A549 (cell line): Measurements from ENCODE around the gene FOXO1. TPM values are rescaled to one million over a fixed set of nuclear protein-coding genes. Genes with fewer than 3 reads are reported as not detected.
A peak's percentile ranks its signal among the peaks of the same experiment; 100 is the strongest.

ENCODE experiments used
- ATAC-seq, 2 experiments: fragments of 200-7000 bp in 1 of 2; fragments of >200 bp in 1 of 2; cut with Nextera tagmentation in 1 of 2; cut with Tn5 transposase in 1 of 2; 3 replicates each; pipeline versions ENCODE4 v1.8.0 to v1.9.1; 2018 to 2020; ENCODE audit warnings: mild to moderate bottlenecking in 1 of 2, moderate library complexity in 1 of 2
- CTCF ChIA-PET: fragments of 300-600 bp; sonication (Branson Sonifier 250); formaldehyde crosslinking; extraction: SDS; loops from one replicate; lab custom pipeline; 2021; ENCODE audit warnings: antibody characterized with exemption, inconsistent platforms; lab: Yijun Ruan, JAX
- POLR2A ChIA-PET: fragments of 350-600 bp; formaldehyde crosslinking; extraction: SDS; loops from one replicate; lab custom pipeline; 2021; ENCODE audit warnings: antibody characterized with exemption, inconsistent platforms; lab: Yijun Ruan, JAX
- DNase-seq, 2 experiments: peaks; one replicate each; pipeline versions ENCODE4 v3.0.0 to v3.0.0-alpha.2; 2011 to 2016; ENCODE audit warnings: low read depth in 1 of 2, low spot score in 1 of 2
- FAIRE-seq: peaks from 2 replicates; lab custom pipeline; 2011; peaks lifted over from hg19 to GRCh38; lab: Jason Lieb, UNC
- H3K27ac ChIP-seq, 2 experiments: fragments of >200 bp; sonication (Bioruptor Twin); formaldehyde crosslinking; 3 replicates each; pipeline ENCODE4 v1.5.1; 2016 to 2017
- H3K4me1 ChIP-seq: fragments of >200 bp; sonication (Bioruptor Twin); formaldehyde crosslinking; 3 replicates; pipeline ENCODE4 v1.6.1; 2016
- H3K4me2 ChIP-seq: fragments of >200 bp; sonication (Bioruptor Twin); formaldehyde crosslinking; 3 replicates; pipeline ENCODE4 v1.6.1; 2016
- H3K4me3 ChIP-seq: fragments of >200 bp; sonication (Bioruptor Twin); formaldehyde crosslinking; 3 replicates; pipeline ENCODE4 v1.5.1; 2016
- H3K9me3 ChIP-seq: fragments of >200 bp; sonication (Bioruptor Twin); formaldehyde crosslinking; 3 replicates; pipeline ENCODE4 v1.6.1; 2016
- FOSB ChIP-seq: fragments of 250-450 bp; sonication (Bioruptor Pico); IDR thresholded peaks from 2 replicates; pipeline ENCODE4 v1.5.0; 2020; ENCODE audit warnings: mild to moderate bottlenecking, moderate library complexity
- HOXB5 ChIP-seq: fragments of 250-450 bp; sonication (Bioruptor Pico); IDR thresholded peaks from 2 replicates; pipeline ENCODE4 v1.5.0; 2020; ENCODE audit warnings: mild to moderate bottlenecking, moderate library complexity
- JUN ChIP-seq, 2 experiments: fragments of >200 bp; sonication (Bioruptor Twin); formaldehyde crosslinking; IDR thresholded peaks; 2 replicates in 1 of 2; 3 replicates in 1 of 2; pipeline ENCODE4 v1.6.1; 2016 to 2017
- JUNB ChIP-seq: fragments of >200 bp; sonication (Bioruptor Twin); formaldehyde crosslinking; IDR thresholded peaks from 2 replicates; pipeline ENCODE4 v1.6.1; 2016
- KDM5A ChIP-seq: fragments of 200-600 bp; sonication (generic); IDR thresholded peaks from 2 replicates; pipeline ENCODE4 v1.6.1; 2016; ENCODE audit warnings: antibody characterized with exemption, mild to moderate bottlenecking
- MAFK ChIP-seq: fragments of 450-650 bp; IDR thresholded peaks from 2 replicates; pipeline ENCODE4 v1.6.1; 2014; ENCODE audit not compliant: partially characterized antibody
- MYC ChIP-seq: IDR thresholded peaks from 2 replicates; pipeline ENCODE4 v1.6.1; 2012; ENCODE audit warnings: mild to moderate bottlenecking, inconsistent platforms, low read length, improper control_type of control experiment, borderline replicate concordance
- NPAS2 ChIP-seq: fragments of 250-450 bp; sonication (Bioruptor Pico); IDR thresholded peaks from 2 replicates; pipeline ENCODE4 v1.8.0; 2022; ENCODE audit warnings: mild to moderate bottlenecking, moderate library complexity, borderline replicate concordance
- PHF8 ChIP-seq: fragments of 200-600 bp; sonication (generic); IDR thresholded peaks from 2 replicates; pipeline ENCODE4 v1.6.1; 2016; ENCODE audit warnings: low read depth, mild to moderate bottlenecking, antibody characterized with exemption, moderate library complexity, borderline replicate concordance
- POLR2A ChIP-seq: IDR thresholded peaks from 2 replicates; pipeline ENCODE4 v1.6.1; 2012; ENCODE audit warnings: mild to moderate bottlenecking, low read length
- RAD21 ChIP-seq, 2 experiments: fragments of >200 bp in 1 of 2; sonication (Bioruptor Twin) in 1 of 2; formaldehyde crosslinking in 1 of 2; IDR thresholded peaks in 1 of 2; conservative IDR thresholded peaks in 1 of 2; 2 replicates in 1 of 2; 3 replicates in 1 of 2; pipeline ENCODE4 v1.6.1; 2012 to 2018; ENCODE audit warnings: inconsistent platforms in 1 of 2
- RARB ChIP-seq: fragments of 250-450 bp; sonication (Bioruptor Pico); IDR thresholded peaks from 2 replicates; pipeline ENCODE4 v1.8.0; 2021; ENCODE audit warnings: mild to moderate bottlenecking, moderate library complexity
- RFX5 ChIP-seq: fragments of 450-650 bp; IDR thresholded peaks from 2 replicates; pipeline ENCODE4 v1.7.1; 2014; ENCODE audit warnings: antibody characterized with exemption, mild to moderate bottlenecking, moderate library complexity
- RNF2 ChIP-seq: fragments of 200-600 bp; sonication (generic); IDR thresholded peaks from 2 replicates; pipeline ENCODE4 v1.6.1; 2016; ENCODE audit warnings: low read depth, mild to moderate bottlenecking, antibody characterized with exemption, moderate library complexity, borderline replicate concordance
- SMC3 ChIP-seq: fragments of >200 bp; sonication (Bioruptor Twin); formaldehyde crosslinking; IDR thresholded peaks from 3 replicates; pipeline ENCODE4 v1.6.1; 2018; ENCODE audit warnings: inconsistent platforms
- TFCP2L1 ChIP-seq: fragments of 250-450 bp; sonication (Bioruptor Pico); IDR thresholded peaks from 2 replicates; pipeline ENCODE4 v1.5.0; 2021; ENCODE audit warnings: mild to moderate bottlenecking
- ZSCAN20 ChIP-seq: fragments of 250-450 bp; sonication (Bioruptor Pico); IDR thresholded peaks from 2 replicates; pipeline ENCODE4 v1.8.0; 2022; ENCODE audit warnings: mild to moderate bottlenecking, moderate library complexity
- WGBS: methylation state at CpG from one replicate; pipeline ENCODE4 v1.1.6; 2017; ENCODE audit errors: missing lambda C conversion rate; 5-methylcytosine and 5-hydroxymethylcytosine counted together
- polyA plus RNA-seq, 4 experiments: library from polyadenylated mRNA; depleted of rRNA in 3 of 4; stranded (reverse); fragments of >200 nt; fragmentation: RNase III in 1 of 4; extraction: RNeasy Plus Mini Kit Qiagen cat#74134 plus additional on column Dnase treatment in 1 of 4; gene quantifications; 2 replicates in 3 of 4; 3 replicates in 1 of 4; pipeline ENCODE4 v1.2.3, GENCODE V29; 2011 to 2017
- TF ChIP-seq, protein P1 (sequence below): fragments of 450-650 bp; IDR thresholded peaks from 2 replicates; pipeline ENCODE4 v1.6.1; 2014; ENCODE audit warnings: antibody characterized with exemption
- TF ChIP-seq, protein P2 (sequence below): IDR thresholded peaks from 2 replicates; pipeline ENCODE4 v1.6.1; 2012; ENCODE audit warnings: low read depth, borderline replicate concordance
- TF ChIP-seq, protein P3 (sequence below): fragments of 250-450 bp; sonication (Bioruptor Pico); IDR thresholded peaks from 2 replicates; pipeline ENCODE4 v1.5.0; 2021; ENCODE audit warnings: mild to moderate bottlenecking, moderate library complexity, borderline replicate concordance
- TF ChIP-seq, protein P4 (sequence below): IDR thresholded peaks from 2 replicates; pipeline ENCODE4 v1.6.1; 2012

The FOXO1 gene
- polyA plus RNA-seq, 2 of the 4 experiments (the other 2 are of a cell fraction): 2.2 to 3.6 TPM

DNA sequence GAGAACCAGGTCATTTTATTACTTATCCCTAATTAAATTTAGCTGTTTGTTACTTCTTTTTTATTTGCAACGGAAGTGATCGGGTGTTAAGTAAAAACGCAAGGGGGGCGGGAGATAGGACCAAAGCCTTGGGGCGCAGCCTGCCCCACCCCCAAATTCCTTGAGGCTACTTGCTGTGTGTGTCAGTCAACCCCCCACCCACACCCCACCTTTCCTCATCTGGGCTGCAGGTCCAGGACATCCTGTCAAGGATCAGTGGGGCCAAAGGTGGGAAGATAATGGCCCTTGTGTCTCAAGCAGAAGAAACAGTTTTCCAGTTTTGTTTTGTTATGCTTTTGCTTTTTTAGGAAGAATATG lies 1.2 kb upstream of the FOXO1 start:
- no peak for DNase-seq
- POLR2A ChIA-PET: no interaction called here
- peak overlapping the region; percentile 67 for H3K4me2 ChIP-seq
- peak overlapping the region; percentile 95; the same call in 2 of the 3 replicates for H3K4me3 ChIP-seq
- H3K27ac ChIP-seq: peak overlapping the region in 1 of 2 experiments; percentile 87; a peak in 2 of 6 replicates
- WGBS: 88% methylated on average over 5 of the region's 5 CpGs
- FAIRE-seq: no peak
- H3K4me1 ChIP-seq: peaks cover 29% of the 10 kb centered on the region
- ATAC-seq: no peak
- CTCF ChIA-PET: interaction anchor here (0.6 to 1.9 kb wide), 7 partner anchors 11 to 581 kb away, joined by 3 to 7 read pairs (median 3); no protein-coding TSS in a partner anchor
- no peaks in the 10 kb centered on the region for H3K9me3 ChIP-seq
- no peak for TF ChIP-seq JUNB

DNA sequence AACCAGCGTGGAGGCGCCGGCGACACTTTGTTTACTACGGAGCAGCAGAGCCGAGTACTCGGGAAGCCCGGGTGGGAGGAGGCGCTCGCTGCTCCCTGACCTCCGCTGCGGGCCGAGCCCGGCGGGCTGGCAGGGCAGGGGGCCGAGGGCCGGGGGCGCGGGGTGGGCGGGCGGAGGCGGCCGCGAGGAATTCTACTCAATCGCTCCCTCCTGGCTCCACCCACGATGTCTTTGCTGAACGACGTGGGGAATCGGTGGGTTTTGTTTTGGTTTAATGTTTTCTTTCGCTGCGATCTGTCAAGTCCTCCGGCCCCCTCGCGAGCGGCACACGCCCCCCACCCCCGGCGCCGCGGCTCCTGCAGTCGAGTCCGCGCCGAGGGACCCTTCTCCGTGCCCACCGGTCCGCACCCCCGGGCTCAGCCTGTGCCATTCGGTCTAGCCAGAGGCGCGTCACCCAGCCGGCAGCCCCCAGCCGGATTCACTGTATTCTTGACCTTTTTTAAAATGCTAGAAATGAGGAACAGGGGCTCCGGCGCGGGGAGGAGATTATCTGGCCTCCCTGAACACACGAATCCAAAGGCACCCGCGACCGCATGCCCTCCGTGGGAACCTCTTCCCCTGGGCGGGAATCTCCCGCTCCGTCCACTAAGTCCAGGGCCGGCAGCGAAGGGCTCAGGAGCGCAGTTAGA lies 636 bp upstream of the FOXO1 start:
- 23% methylated on average over 24 of the region's 67 CpGs for WGBS
- H3K4me2 ChIP-seq: peak overlapping the region; percentile 67
- H3K27ac ChIP-seq: peak overlapping the region; percentile 47 to 87
- ChIA-PET CTCF (interaction anchor here (0.6 to 0.8 kb wide), 2 partner anchors 160 to 340 kb away, joined by 3 read pairs; no protein-coding TSS in a partner anchor), POLR2A (no interaction called here)
- peaks cover 26% of the 10 kb centered on the region for H3K4me1 ChIP-seq
- ATAC-seq (peak; percentile 36 to 53; a peak in 4 of 6 replicates), DNase-seq (peak in 1 of 2 experiments; percentile 19), FAIRE-seq (no peak)
- no peaks in the 10 kb centered on the region for H3K9me3 ChIP-seq
- TF ChIP-seq FOSB: no peak
- TF ChIP-seq RARB (CRISPR knock-in tag): no peak
- TF ChIP-seq, protein P1, sequence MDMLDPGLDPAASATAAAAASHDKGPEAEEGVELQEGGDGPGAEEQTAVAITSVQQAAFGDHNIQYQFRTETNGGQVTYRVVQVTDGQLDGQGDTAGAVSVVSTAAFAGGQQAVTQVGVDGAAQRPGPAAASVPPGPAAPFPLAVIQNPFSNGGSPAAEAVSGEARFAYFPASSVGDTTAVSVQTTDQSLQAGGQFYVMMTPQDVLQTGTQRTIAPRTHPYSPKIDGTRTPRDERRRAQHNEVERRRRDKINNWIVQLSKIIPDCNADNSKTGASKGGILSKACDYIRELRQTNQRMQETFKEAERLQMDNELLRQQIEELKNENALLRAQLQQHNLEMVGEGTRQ: no peak
- peak overlapping the region; percentile 95 for H3K4me3 ChIP-seq

DNA sequence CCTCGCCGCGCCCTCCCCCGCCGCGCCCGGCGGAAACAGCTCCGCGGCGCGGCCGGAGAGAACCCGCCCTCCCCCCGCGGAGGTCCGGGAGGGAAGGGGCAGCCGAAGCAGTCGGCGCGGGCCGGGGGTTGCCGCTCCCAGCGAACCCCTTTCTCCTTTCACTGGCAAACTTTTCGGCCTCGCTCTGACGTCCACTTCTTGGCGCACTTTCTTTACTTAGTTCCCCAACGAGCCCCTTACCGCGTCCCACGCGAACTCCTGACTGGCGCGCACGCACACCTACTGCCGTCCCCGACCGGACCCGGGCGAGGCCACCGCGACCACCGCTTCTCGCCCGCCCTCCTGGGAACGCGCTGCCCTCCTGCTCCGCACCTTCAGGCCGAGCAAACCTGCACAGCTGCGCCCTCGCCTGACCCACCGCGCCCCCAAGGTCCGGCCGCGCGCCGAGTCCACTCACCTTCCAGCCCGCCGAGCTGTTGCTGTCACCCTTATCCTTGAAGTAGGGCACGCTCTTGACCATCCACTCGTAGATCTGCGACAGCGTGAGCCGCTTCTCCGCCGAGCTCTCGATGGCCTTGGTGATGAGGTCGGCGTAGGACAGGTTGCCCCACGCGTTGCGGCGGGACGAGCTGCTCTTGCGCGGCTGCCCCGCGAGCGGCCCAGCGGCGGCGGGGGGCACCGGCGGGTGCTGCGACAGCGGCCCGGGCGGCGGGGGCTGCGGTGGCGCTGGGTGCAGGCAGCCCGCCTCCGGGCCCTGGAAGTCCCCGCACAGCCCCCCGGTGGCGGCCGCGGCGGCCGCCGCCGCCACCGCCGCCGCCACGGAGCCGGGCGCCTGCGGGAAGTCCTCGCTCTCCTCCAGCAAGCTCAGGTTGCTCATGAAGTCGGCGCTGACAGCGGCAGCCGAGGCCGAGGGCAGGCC lies 1.1 kb downstream of the FOXO1 start:
- POLR2A ChIA-PET: interaction anchor here (0.9 to 1.1 kb wide), 2 partner anchors 162 to 557 kb away, joined by 3 read pairs; no protein-coding TSS in a partner anchor
- Histone ChIP-seq H3K9me3 (no peaks in the 10 kb centered on the region), H3K27ac (peak overlapping the region; percentile 91 to 95), H3K4me1 (peaks cover 23% of the 10 kb centered on the region), H3K4me2 (peak overlapping the region; percentile 89), H3K4me3 (peak overlapping the region; percentile 95)
- ATAC-seq (peak; percentile 23 to 45), FAIRE-seq (no peak), DNase-seq (peak; percentile 13 to 42)
- 0% methylated on average over 22 of the region's 117 CpGs for WGBS
- CTCF ChIA-PET: interaction anchor here (0.7 kb wide), 2 partner anchors 252 to 463 kb away, joined by 3 read pairs; no protein-coding TSS in a partner anchor
- TF ChIP-seq JUN (IDR thresholded peaks at IDR 0.05) (0 out of 5 replicates have a peak, but pooled peaks of 1 of the 2 experiments have one; percentile 10), ZSCAN20 (no peak), SMC3 (peak; percentile 7; the same call in 1 of the 3 replicates), RNF2 (0 out of 2 replicates have a peak, but pooled peaks have one; percentile 48), RAD21 (conservative IDR thresholded peaks at IDR 0.05 in 1 of 2, IDR thresholded peaks at IDR 0.05 in 1 of 2) (peak in 1 of 2 experiments; percentile 30; a peak in 2 of 5 replicates), HOXB5 (CRISPR knock-in tag) (no peak), TFCP2L1 (CRISPR knock-in tag) (no peak)

DNA sequence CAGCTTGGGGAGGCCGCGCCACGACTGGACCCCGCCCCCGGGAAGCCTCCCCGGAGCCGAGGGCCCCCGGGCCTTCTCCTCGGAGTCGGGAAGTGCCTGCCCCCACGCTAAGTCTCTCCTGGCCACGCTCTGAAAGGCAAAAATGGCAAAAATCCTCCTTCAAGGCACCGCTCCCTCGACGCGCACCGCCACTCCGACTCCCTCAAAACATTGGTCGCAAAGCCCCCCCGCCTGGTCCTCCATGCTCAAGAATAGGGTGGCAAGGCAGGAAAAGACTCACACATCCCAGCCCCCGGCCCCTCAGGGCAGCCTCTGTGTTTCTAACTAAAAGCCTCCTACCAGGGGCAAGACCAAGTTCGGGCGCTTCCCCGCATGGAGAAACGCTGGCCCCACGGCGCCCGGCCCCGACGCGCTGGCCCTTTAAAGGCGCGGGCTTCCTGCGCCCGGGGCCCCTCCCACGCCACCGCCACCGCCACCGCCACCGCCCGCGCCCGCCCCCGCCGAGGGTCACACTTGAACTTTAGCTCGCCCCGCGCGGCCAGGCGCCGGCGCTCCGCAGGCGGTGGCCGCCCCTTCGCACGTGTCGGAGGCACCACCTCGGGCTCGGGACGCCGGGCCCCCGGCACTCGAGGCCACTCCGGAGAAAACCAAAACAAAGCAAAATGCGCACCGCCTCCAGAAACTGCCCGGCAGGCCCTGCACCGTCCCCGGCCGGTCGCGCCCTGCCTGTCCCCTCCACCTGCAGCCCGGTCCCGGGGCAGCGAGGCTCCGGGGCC lies 1.9 kb downstream of the FOXO1 start:
- ATAC-seq (peak; percentile 49 to 61), FAIRE-seq (no peak), DNase-seq (peak; percentile 20 to 42)
- peak overlapping the region; percentile 91 to 95 for H3K27ac ChIP-seq
- H3K4me2 ChIP-seq: peak overlapping the region; percentile 89
- no peak for TF ChIP-seq RFX5
- TF ChIP-seq POLR2A: no peak
- TF ChIP-seq HOXB5 (CRISPR knock-in tag): no peak
- TF ChIP-seq MAFK: no peak
- no peak for TF ChIP-seq KDM5A
- no peak; the same call in 1 of the 2 replicates for TF ChIP-seq PHF8
- TF ChIP-seq, protein P2, sequence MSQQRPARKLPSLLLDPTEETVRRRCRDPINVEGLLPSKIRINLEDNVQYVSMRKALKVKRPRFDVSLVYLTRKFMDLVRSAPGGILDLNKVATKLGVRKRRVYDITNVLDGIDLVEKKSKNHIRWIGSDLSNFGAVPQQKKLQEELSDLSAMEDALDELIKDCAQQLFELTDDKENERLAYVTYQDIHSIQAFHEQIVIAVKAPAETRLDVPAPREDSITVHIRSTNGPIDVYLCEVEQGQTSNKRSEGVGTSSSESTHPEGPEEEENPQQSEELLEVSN: peak; percentile 40; the same call in 1 of the 2 replicates
- TF ChIP-seq, protein P3, sequence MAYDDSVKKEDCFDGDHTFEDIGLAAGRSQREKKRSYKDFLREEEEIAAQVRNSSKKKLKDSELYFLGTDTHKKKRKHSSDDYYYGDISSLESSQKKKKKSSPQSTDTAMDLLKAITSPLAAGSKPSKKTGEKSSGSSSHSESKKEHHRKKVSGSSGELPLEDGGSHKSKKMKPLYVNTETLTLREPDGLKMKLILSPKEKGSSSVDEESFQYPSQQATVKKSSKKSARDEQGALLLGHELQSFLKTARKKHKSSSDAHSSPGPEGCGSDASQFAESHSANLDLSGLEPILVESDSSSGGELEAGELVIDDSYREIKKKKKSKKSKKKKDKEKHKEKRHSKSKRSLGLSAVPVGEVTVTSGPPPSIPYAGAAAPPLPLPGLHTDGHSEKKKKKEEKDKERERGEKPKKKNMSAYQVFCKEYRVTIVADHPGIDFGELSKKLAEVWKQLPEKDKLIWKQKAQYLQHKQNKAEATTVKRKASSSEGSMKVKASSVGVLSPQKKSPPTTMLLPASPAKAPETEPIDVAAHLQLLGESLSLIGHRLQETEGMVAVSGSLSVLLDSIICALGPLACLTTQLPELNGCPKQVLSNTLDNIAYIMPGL (CRISPR knock-in tag): no peak
- TF ChIP-seq JUN (IDR thresholded peaks at IDR 0.05): peak in 1 of 2 experiments; percentile 40; a peak in 1 of 5 replicates
- TF ChIP-seq, protein P4, sequence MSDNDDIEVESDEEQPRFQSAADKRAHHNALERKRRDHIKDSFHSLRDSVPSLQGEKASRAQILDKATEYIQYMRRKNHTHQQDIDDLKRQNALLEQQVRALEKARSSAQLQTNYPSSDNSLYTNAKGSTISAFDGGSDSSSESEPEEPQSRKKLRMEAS: no peak; the same call in 1 of the 2 replicates
- no peak for TF ChIP-seq NPAS2
- 0 out of 2 replicates have a peak, but pooled peaks have one; percentile 18 for TF ChIP-seq MYC
- ChIA-PET POLR2A (interaction anchor here (0.6 to 1.1 kb wide), 2 partner anchors 9 to 556 kb away, joined by 3 to 4 read pairs; no protein-coding TSS in a partner anchor), CTCF (interaction anchor here (0.8 kb wide), 1 partner anchor 9 kb away, joined by 3 read pairs; no protein-coding TSS in a partner anchor)
- H3K4me1 ChIP-seq: peaks cover 27% of the 10 kb centered on the region
- WGBS: under 1% methylated on average over 17 of the region's 77 CpGs
- peak overlapping the region; percentile 95 for H3K4me3 ChIP-seq
- no peaks in the 10 kb centered on the region for H3K9me3 ChIP-seq
